ENCODE measurements around the gene ZFYVE28. TPM values are rescaled to one million over a fixed set of nuclear protein-coding genes. Genes with fewer than 3 reads are reported as not detected.

Gene ZFYVE28
- total and polyA plus RNA-seq, 9 donors = 1.3 to 12.1 (median 8.6) TPM

DNA sequence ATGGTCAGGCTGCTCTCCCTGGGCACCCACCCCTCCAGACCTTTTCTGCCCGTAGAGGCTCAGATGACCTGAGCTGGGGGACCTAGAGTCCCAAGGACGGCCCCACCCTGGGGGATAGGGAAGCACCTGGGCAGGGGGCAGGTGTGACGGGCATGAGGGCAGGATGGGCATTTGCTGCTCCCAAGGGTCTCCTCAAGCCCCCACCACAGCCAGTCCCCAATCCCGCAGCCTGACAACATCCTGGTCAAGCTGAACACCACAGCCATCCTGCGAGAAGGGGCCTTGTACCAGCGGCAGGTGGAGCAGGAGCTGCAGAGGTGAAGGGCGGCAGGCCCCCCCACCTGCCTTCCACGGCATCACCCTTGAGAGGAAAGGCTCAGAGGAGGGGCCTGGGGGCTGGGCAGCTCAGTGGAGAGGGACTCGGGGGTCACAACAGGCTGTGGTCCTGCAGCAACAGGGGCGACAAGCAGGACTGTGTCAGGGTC is 32.6 kb upstream of the ZFYVE28 start:
- no peak for DNase-seq
- intact Hi-C loops (cut with DNase I) = no loop called here
- no peak overlapping the region for H3K4me3 ChIP-seq
- H3K4me1 ChIP-seq (ENCODE audit: insufficient read depth) = no peaks in the 10 kb centered on the region
- no peaks in the 10 kb centered on the region for H3K27me3 ChIP-seq
- H3K9me3 ChIP-seq = no peaks in the 10 kb centered on the region
- H3K36me3 ChIP-seq = no peaks in the 10 kb centered on the region
- TF ChIP-seq POLR2A (IDR thresholded peaks at IDR 0.05) (no peak), EP300 (IDR thresholded peaks at IDR 0.05) (no peak)
- TF ChIP-seq, protein P1, sequence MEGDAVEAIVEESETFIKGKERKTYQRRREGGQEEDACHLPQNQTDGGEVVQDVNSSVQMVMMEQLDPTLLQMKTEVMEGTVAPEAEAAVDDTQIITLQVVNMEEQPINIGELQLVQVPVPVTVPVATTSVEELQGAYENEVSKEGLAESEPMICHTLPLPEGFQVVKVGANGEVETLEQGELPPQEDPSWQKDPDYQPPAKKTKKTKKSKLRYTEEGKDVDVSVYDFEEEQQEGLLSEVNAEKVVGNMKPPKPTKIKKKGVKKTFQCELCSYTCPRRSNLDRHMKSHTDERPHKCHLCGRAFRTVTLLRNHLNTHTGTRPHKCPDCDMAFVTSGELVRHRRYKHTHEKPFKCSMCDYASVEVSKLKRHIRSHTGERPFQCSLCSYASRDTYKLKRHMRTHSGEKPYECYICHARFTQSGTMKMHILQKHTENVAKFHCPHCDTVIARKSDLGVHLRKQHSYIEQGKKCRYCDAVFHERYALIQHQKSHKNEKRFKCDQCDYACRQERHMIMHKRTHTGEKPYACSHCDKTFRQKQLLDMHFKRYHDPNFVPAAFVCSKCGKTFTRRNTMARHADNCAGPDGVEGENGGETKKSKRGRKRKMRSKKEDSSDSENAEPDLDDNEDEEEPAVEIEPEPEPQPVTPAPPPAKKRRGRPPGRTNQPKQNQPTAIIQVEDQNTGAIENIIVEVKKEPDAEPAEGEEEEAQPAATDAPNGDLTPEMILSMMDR (IDR thresholded peaks at IDR 0.05) = no peak
- H3K27ac ChIP-seq = no peak overlapping the region
- WGBS, 3 donors = 79 to 86% (median 81%) methylated on average over 10 of the region's 10 CpGs

DNA sequence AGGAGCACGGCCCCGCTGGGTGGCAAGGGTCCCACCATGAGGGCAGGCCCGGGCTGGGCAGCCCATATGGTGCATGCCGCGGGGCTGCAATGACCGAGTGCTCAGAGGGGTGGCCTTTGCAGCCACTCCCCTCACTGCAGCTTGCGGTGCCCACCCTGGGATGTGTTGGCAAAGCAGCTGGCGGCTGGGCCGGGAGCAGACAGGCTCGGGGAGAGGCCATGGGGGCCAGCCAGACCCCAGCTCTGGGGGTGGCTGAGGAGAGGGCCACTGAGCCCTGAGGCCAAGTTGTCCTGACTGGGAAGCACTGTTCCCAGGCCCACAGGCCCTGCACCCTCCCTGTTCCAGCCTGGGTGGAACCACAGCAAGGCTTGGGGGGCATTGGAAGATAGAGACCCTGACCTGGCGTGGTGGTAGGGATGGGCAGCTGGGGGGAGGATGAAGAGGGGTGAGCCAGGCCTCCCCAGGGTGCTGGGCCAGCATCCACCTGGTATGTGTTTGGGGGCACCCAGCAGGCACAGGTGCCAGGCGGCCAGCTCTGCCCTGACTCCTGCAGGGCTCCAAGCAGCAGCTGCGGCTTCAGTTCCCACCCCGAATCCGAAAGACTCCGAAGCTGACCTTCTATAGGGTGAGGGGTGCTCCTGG is 32.1 kb upstream of the ZFYVE28 start:
- WGBS, 3 donors = 80 to 85% (median 81%) methylated on average over 16 of the region's 16 CpGs
- intact Hi-C loops (cut with DNase I) = no loop called here
- no peak for DNase-seq

DNA sequence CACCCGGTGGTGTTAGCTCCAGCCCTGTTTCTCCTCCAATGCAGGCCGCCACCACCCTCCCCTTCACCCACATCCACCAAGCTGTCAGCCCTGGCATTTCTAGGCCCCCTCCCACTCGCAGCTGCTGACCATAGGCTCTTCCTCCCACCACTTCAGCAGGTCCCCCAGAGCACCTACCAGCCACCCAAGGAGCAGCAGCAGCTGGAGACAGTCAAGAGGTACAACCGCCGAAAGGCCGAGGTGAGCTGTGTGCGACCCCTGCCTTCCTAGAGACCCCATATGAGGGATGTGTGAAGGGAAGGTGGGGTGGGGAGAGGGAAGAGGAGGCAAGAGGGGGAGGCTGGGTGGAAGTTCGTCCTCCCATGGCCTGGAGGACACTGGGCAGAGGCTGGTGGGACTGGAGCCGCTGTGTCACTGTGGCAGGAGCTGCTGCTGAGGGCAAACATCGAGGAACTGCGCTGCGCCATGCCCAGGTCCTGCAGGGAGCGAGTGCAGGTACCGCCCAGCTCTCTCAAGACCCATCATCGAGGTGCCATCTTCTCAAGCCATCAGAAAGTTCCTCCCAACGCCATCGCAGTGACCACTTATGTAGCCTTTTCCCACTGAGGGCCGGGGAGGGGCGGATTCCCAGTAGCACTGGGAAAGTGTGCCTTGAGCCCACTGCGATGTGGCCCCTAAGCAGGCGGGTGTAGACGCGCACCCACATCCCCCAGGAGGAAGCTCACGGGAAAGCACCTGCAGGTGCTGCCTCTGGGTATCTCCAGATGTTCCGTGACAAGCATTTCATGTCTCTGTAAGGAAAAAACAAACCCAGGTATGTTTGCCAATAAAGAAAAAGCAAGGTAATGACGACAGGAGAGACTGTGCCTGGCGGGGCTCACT is 31.3 kb upstream of the ZFYVE28 start:
- no peak overlapping the region for H3K27ac ChIP-seq
- no peaks in the 10 kb centered on the region for H3K36me3 ChIP-seq
- H3K27me3 ChIP-seq = no peaks in the 10 kb centered on the region
- intact Hi-C loops (cut with DNase I) = loop anchor here in 1 of 4 donors (10.0 kb wide), 1 partner anchor 235 kb away; no protein-coding TSS in a partner anchor
- no peak overlapping the region for H3K4me3 ChIP-seq
- TF ChIP-seq EP300 (IDR thresholded peaks at IDR 0.05) (no peak), POLR2A (IDR thresholded peaks at IDR 0.05) (no peak)
- TF ChIP-seq, protein P1 (IDR thresholded peaks at IDR 0.05) = no peak
- 84 to 87% (median 87%) methylated on average over 27 of the region's 27 CpGs for WGBS, 3 donors
- H3K4me1 ChIP-seq (ENCODE audit: insufficient read depth) = no peaks in the 10 kb centered on the region
- DNase-seq = no peak
- no peaks in the 10 kb centered on the region for H3K9me3 ChIP-seq

More for the DNA sequence above, 32.1 kb upstream of the ZFYVE28 start:
- Histone ChIP-seq H3K4me3 (no peak overlapping the region), H3K27ac (no peak overlapping the region), H3K4me1 (ENCODE audit: insufficient read depth) (no peaks in the 10 kb centered on the region), H3K36me3 (no peaks in the 10 kb centered on the region), H3K27me3 (no peaks in the 10 kb centered on the region), H3K9me3 (no peaks in the 10 kb centered on the region)
- TF ChIP-seq POLR2A (IDR thresholded peaks at IDR 0.05) (no peak), EP300 (IDR thresholded peaks at IDR 0.05) (no peak)
- TF ChIP-seq, protein P1 (IDR thresholded peaks at IDR 0.05) = no peak

DNA sequence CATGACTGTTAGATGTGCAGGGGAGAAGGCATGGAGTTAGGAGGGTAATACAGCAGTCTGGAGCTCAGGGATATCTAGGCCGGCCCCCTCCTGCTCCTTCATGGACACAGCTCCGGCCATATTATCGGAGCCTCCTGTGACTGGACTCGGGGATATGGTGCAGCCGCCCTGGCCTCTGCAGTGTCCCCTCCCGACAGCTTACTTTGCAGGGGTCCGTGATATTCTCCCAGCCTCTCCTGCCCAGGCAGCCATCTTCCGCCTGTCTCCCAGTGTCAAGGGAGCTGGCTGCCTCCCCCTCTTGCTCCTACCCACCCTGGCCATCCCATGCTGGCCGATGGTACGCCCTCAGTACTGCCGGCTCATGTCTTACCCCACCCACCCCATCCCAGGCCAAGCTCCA is 30.6 kb upstream of the ZFYVE28 start:
- Histone ChIP-seq H3K4me1 (ENCODE audit: insufficient read depth) (no peaks in the 10 kb centered on the region), H3K27ac (no peak overlapping the region), H3K27me3 (no peaks in the 10 kb centered on the region), H3K9me3 (no peaks in the 10 kb centered on the region), H3K4me3 (no peak overlapping the region), H3K36me3 (no peaks in the 10 kb centered on the region)
- TF ChIP-seq, protein P1 (IDR thresholded peaks at IDR 0.05) = no peak
- no peak for TF ChIP-seq POLR2A (IDR thresholded peaks at IDR 0.05)
- TF ChIP-seq EP300 (IDR thresholded peaks at IDR 0.05) = no peak
- DNase-seq = no peak
- intact Hi-C loops (cut with DNase I) = loop anchor here in 1 of 4 donors (10.0 kb wide), 1 partner anchor 234 kb away; no protein-coding TSS in a partner anchor
- WGBS, 3 donors = 87 to 91% (median 90%) methylated on average over 11 of the region's 11 CpGs

All from ovary (tissue), 9 donors.